HCT116 (cell line): ENCODE results near the gene AASS. TPM values are rescaled to one million over a fixed set of nuclear protein-coding genes. Genes with fewer than 3 reads are reported as not detected.

ENCODE experiments used
- ATAC-seq: fragments of 200-7000 bp; cut with Tn5 transposase; 2 replicates; pipeline ENCODE4 v1.9.1; 2020; ENCODE audit warnings: mild to moderate bottlenecking, moderate library complexity
- BruUV-seq: library from RNA; stranded (reverse); fragments of 400-500 nt; replicated peaks from 2 replicates; lab custom pipeline; 2021; lab: Mats Ljungman, UMichigan
- CTCF ChIA-PET: fragments of 300-600 bp; sonication (Branson Sonifier 250); formaldehyde crosslinking; loops from one replicate; lab custom pipeline; 2021; ENCODE audit warnings: antibody characterized with exemption; lab: Charles Lee
- POLR2A ChIA-PET: fragments of 300-600, 350-600 bp; sonication (Branson Sonifier 250); formaldehyde crosslinking; loops from one replicate; lab custom pipeline; 2021; ENCODE audit warnings: antibody characterized with exemption; lab: Charles Lee
- RAD21 ChIA-PET, 2 experiments: fragments of 300-600 bp; sonication (Branson Sonifier 250); formaldehyde crosslinking; loops; one replicate each; lab custom pipeline; 2023; ENCODE audit warnings: low total read pairs in 2 of 2; ENCODE audit not compliant: uncharacterized antibody in 2 of 2, unreplicated experiment in 2 of 2, low non-redundant PET in 1 of 2; lab: Charles Lee
- DNase-seq: peaks from one replicate; pipeline ENCODE4 v3.0.0-alpha.2; 2010; ENCODE audit warnings: low read depth, low spot score
- H2AFZ ChIP-seq: fragments of 200-600 bp; shearing (Covaris generic), sonication (generic); 2 replicates; pipeline ENCODE4 v1.6.1; 2017; ENCODE audit warnings: low read depth, mixed run types, mixed read lengths, antibody characterized with exemption, low read length; ENCODE audit not compliant: poor library complexity, severe bottlenecking
- H3K27ac ChIP-seq: 2 replicates; pipeline ENCODE4 v1.5.1; 2012; ENCODE audit warnings: low read depth, low read length
- H3K27me3 ChIP-seq: fragments of 200-600 bp; sonication (generic); 2 replicates; pipeline ENCODE4 v1.6.1; 2016; ENCODE audit warnings: mixed run types, low read length, mixed read lengths; ENCODE audit not compliant: insufficient read depth
- H3K36me3 ChIP-seq, 2 experiments: fragments of 200-500 bp in 1 of 2; fragments of 200-600 bp in 1 of 2; sonication (Bioruptor generic) in 1 of 2; sonication (generic) in 1 of 2; 2 replicates each; pipeline versions ENCODE4 v1.5.1 to v1.6.1; 2014 to 2016; ENCODE audit warnings: low read length in 2 of 2, inconsistent platforms in 1 of 2, mixed read lengths in 1 of 2, mixed run types in 1 of 2; ENCODE audit not compliant: insufficient read depth in 2 of 2, control insufficient read depth in 1 of 2
- H3K4me1 ChIP-seq, 2 experiments: fragments of 200-600 bp in 1 of 2; sonication (generic) in 1 of 2; 2 replicates each; pipeline versions ENCODE4 v1.5.1 to v1.6.1; 2012 to 2017; ENCODE audit warnings: low read length in 2 of 2, inconsistent platforms in 1 of 2, mild to moderate bottlenecking in 1 of 2, mixed read lengths in 1 of 2, mixed run types in 1 of 2, moderate library complexity in 1 of 2; ENCODE audit not compliant: insufficient read depth in 2 of 2, control insufficient read depth in 1 of 2
- H3K4me2 ChIP-seq: fragments of 200-600 bp; sonication (generic); 2 replicates; pipeline ENCODE4 v1.6.1; 2017; ENCODE audit warnings: mixed run types, low read length, mixed read lengths
- H3K4me3 ChIP-seq, 2 experiments: fragments of 200-600 bp in 1 of 2; sonication (generic) in 1 of 2; replicated peaks in 1 of 2; 2 replicates each; pipeline ENCODE4 v1.5.1; 2011 to 2016; ENCODE audit warnings: low read length in 2 of 2, control low read depth in 1 of 2, low read depth in 1 of 2, mild to moderate bottlenecking in 1 of 2, mixed read lengths in 1 of 2, mixed run types in 1 of 2
- H3K79me2 ChIP-seq: fragments of 200-600 bp; sonication (generic); 2 replicates; pipeline ENCODE4 v1.6.1; 2017; ENCODE audit warnings: mild to moderate bottlenecking, mixed run types, low read length, moderate library complexity, mixed read lengths; ENCODE audit not compliant: insufficient read depth
- H3K9ac ChIP-seq: fragments of 200-600 bp; sonication (generic); 2 replicates; pipeline ENCODE4 v1.6.1; 2016; ENCODE audit warnings: low read length, mixed read lengths
- H3K9me2 ChIP-seq: fragments of 200-600 bp; sonication (generic), shearing (Covaris generic); 2 replicates; pipeline ENCODE4 v1.6.1; 2017; ENCODE audit warnings: mixed run types, mild to moderate bottlenecking, moderate library complexity; ENCODE audit not compliant: insufficient read depth
- H3K9me3 ChIP-seq, 2 experiments: fragments of 200-500 bp in 1 of 2; fragments of 200-600 bp in 1 of 2; sonication (Bioruptor generic) in 1 of 2; sonication (generic) in 1 of 2; 2 replicates each; pipeline ENCODE4 v1.6.1; 2014 to 2017; ENCODE audit warnings: low read length in 2 of 2, mixed read lengths in 2 of 2, inconsistent platforms in 1 of 2, low read depth in 1 of 2, mild to moderate bottlenecking in 1 of 2, mixed run types in 1 of 2, moderate library complexity in 1 of 2; ENCODE audit not compliant: control insufficient read depth in 1 of 2, insufficient read depth in 1 of 2
- H4K20me1 ChIP-seq: fragments of 200-600 bp; sonication (generic), shearing (Covaris generic); 2 replicates; pipeline ENCODE4 v1.6.1; 2017; ENCODE audit warnings: mixed run types, mild to moderate bottlenecking, moderate library complexity; ENCODE audit not compliant: insufficient read depth
- SP1 ChIP-seq: IDR thresholded peaks from 2 replicates; pipeline ENCODE4 v1.6.1; 2012; ENCODE audit warnings: low read depth
- YY1 ChIP-seq: IDR thresholded peaks from 2 replicates; pipeline ENCODE4 v1.6.1; 2011; ENCODE audit warnings: low read length, low read depth, moderate library complexity, mild to moderate bottlenecking; ENCODE audit not compliant: insufficient replicate concordance; ENCODE audit errors: extremely low read depth
- ZNF274 ChIP-seq: fragments of 200-500 bp; sonication (Bioruptor generic); IDR thresholded peaks from 2 replicates; pipeline ENCODE4 v1.6.1; 2014; ENCODE audit warnings: mild to moderate bottlenecking, low read depth, low read length, inconsistent platforms
- intact Hi-C: fragments of 100-400 bp; cut with micrococcal nuclease; formaldehyde crosslinking; loops from 2 replicates; pipeline ENCODE4 v1.10.0; 2022
- total RNA-seq: library from RNA; stranded (reverse); gene quantifications from one replicate; pipeline ENCODE4 v1.2.1, GENCODE V29; 2021; ENCODE audit not compliant: unreplicated experiment
- TF ChIP-seq, protein P1 (sequence below): IDR thresholded peaks from 2 replicates; pipeline ENCODE4 v1.6.1; 2012
- TF ChIP-seq, protein P2 (sequence below): IDR thresholded peaks from 2 replicates; pipeline ENCODE4 v1.6.1; 2011; ENCODE audit warnings: mild to moderate bottlenecking, low read length, moderate library complexity; ENCODE audit not compliant: insufficient replicate concordance; ENCODE audit errors: extremely low read depth

Gene AASS
- total RNA-seq, 1 experiment from 2014 or later: 5.1 TPM

DNA sequence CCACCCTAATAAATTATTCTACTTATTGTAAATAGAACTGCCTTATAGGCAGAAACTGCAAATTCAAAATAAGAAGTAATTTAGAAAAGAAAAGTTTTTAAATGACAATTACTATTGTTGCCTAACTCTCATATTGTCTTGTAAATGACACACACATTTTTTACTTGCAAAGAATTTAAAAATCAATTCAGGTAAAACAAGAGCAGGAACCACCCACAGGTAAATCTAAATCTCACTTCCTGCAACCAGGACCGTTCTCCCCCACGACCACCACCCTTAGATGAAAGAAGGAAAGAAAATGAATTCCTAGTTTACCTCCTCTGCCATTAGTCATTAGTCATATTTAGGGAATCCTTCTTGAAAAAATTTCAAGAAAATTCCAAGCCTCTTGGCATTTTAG, 4.8 kb upstream of the AASS start:
- Histone ChIP-seq H3K79me2 (no peaks in the 10 kb centered on the region), H3K4me3 (no peak overlapping the region), H2AFZ (no peak overlapping the region), H3K4me2 (no peak overlapping the region), H3K27me3 (no peaks in the 10 kb centered on the region), H3K9ac (no peak overlapping the region), H3K4me1 (peaks cover 0 to 4% of the 10 kb centered on the region in 2 experiments; a peak in 1 of 4 replicates), H4K20me1 (no peaks in the 10 kb centered on the region), H3K9me3 (no peaks in the 10 kb centered on the region), H3K36me3 (no peaks in the 10 kb centered on the region), H3K9me2 (no peaks in the 10 kb centered on the region), H3K27ac (no peak overlapping the region)
- POLR2A ChIA-PET: no interaction called here
- intact Hi-C loops: no loop called here
- DNase-seq: no peak
- ATAC-seq: no peak
- TF ChIP-seq, protein P1, sequence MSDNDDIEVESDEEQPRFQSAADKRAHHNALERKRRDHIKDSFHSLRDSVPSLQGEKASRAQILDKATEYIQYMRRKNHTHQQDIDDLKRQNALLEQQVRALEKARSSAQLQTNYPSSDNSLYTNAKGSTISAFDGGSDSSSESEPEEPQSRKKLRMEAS: no peak
- TF ChIP-seq, protein P2, sequence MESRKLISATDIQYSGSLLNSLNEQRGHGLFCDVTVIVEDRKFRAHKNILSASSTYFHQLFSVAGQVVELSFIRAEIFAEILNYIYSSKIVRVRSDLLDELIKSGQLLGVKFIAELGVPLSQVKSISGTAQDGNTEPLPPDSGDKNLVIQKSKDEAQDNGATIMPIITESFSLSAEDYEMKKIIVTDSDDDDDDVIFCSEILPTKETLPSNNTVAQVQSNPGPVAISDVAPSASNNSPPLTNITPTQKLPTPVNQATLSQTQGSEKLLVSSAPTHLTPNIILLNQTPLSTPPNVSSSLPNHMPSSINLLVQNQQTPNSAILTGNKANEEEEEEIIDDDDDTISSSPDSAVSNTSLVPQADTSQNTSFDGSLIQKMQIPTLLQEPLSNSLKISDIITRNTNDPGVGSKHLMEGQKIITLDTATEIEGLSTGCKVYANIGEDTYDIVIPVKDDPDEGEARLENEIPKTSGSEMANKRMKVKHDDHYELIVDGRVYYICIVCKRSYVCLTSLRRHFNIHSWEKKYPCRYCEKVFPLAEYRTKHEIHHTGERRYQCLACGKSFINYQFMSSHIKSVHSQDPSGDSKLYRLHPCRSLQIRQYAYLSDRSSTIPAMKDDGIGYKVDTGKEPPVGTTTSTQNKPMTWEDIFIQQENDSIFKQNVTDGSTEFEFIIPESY: no peak
- TF ChIP-seq YY1: no peak
- RAD21 ChIA-PET: no interaction called here
- CTCF ChIA-PET: no interaction called here
- BruUV-seq: no TSS peak

DNA sequence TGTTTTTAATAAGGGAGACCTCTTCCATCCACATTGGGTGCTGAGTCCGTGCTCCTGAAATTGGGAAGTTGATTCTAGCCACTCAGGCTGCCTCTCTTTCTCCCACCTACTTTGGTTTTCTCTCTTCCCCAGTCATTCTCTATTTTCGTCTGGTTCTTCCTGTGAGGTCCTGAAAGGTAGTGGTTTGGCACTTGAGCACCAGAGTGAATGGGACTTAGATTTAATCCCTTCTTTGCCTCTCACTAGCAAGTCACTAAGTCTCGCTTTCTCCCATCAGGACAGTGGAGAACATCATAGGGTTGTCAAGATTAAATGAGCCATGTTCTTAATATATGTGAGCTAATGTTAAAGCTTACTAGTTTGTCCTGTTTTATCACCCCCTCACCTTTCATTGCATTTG, 4.0 kb upstream of the AASS start:
- H3K9ac ChIP-seq: no peak overlapping the region
- no peaks in the 10 kb centered on the region for H3K9me3 ChIP-seq
- H3K79me2 ChIP-seq: no peaks in the 10 kb centered on the region
- ChIA-PET POLR2A (no interaction called here), RAD21 (no interaction called here), CTCF (no interaction called here)
- no peak overlapping the region for H3K27ac ChIP-seq
- peaks cover 0 to 10% of the 10 kb centered on the region in 2 experiments; a peak in 1 of 4 replicates for H3K4me1 ChIP-seq
- H3K4me2 ChIP-seq: no peak overlapping the region
- H3K36me3 ChIP-seq: no peaks in the 10 kb centered on the region
- H4K20me1 ChIP-seq: no peaks in the 10 kb centered on the region
- BruUV-seq: no TSS peak
- ATAC-seq (no peak), DNase-seq (no peak)
- H2AFZ ChIP-seq: no peak overlapping the region
- no peaks in the 10 kb centered on the region for H3K9me2 ChIP-seq
- TF ChIP-seq ZNF274 (no peak), SP1 (no peak)
- H3K27me3 ChIP-seq: no peaks in the 10 kb centered on the region
- intact Hi-C loops: no loop called here
- no peak overlapping the region for H3K4me3 ChIP-seq
